ENCODE results near the gene CACNA1D. TPM values are rescaled to one million over a fixed set of nuclear protein-coding genes. Genes with fewer than 3 reads are reported as not detected.
A peak's percentile ranks its signal among the peaks of the same experiment; 100 is the strongest.

Gene CACNA1D
- total RNA-seq (0.17 and 0.77 TPM in 2 replicates), polyA plus RNA-seq (0.33 and 0.37 TPM in 2 replicates), polyA minus RNA-seq (ENCODE audit: low replicate concordance) (1.4 and 1.6 TPM in 2 replicates)
- polyA plus RNA-seq (2012), result 0.05 and 0.22 TPM in 2 replicates

GRCh38 chr3:53493963-53494791 lies at the start of gene CACNA1D:
CACNA1D (plus strand) TSS chr3:53494611; CDS start chr3:53495167, 556 bp downstream.
- H3K9me3 ChIP-seq (ENCODE audit: control insufficient read depth, insufficient read depth, low read depth, low read length), result no peaks in the 10 kb centered on the region
- no peak within 1 kb of the TSS for H2AFZ ChIP-seq (ENCODE audit: low read length)
- DNase-seq (ENCODE audit: low read depth in 2 of 2), result peak in 1 of 2 donors; percentile 11
- H3K4me2 ChIP-seq (ENCODE audit: extremely low read depth, insufficient read depth, low read length), result peak within 1 kb of the TSS; percentile 71
- no peak within 1 kb of the TSS for H3K27ac ChIP-seq (ENCODE audit: insufficient read depth, low read length)
- no peaks in the 10 kb centered on the region for H3K36me3 ChIP-seq (ENCODE audit: control insufficient read depth, insufficient read depth, low read length)
- peaks cover 33% of the 10 kb centered on the region for H3K27me3 ChIP-seq (ENCODE audit: control insufficient read depth, insufficient read depth, low read length)
- H3K4me1 ChIP-seq (ENCODE audit: control insufficient read depth, extremely low read depth, insufficient read depth, low read length), result no peaks in the 10 kb centered on the region
- H4K20me1 ChIP-seq (ENCODE audit: control insufficient read depth, extremely low read depth, insufficient read depth, low read length), result no peaks in the 10 kb centered on the region
- peak within 1 kb of the TSS; percentile 18 to 45 (median 34) for H3K4me3 ChIP-seq (replicated peaks in 1 of 4; ENCODE audit: control extremely low read depth in 1 of 4, insufficient read depth in 1 of 4, low read depth in 3 of 4, low read length in 4 of 4)
- H3K9ac ChIP-seq (ENCODE audit: insufficient read depth, low read length), result no peak within 1 kb of the TSS
- H3K79me2 ChIP-seq (ENCODE audit: control insufficient read depth, insufficient read depth, low read length), result no peaks in the 10 kb centered on the region
- peak; percentile 47 for TF ChIP-seq EZH2 (IDR thresholded peaks at IDR 0.05; ENCODE audit: low read length, missing control alignments)
- no peak for TF ChIP-seq CTCF (conservative IDR thresholded peaks at IDR 0.05 in 1 of 2, IDR thresholded peaks at IDR 0.05 in 1 of 2; ENCODE audit: low read depth in 1 of 2, low read length in 2 of 2)

DNA sequence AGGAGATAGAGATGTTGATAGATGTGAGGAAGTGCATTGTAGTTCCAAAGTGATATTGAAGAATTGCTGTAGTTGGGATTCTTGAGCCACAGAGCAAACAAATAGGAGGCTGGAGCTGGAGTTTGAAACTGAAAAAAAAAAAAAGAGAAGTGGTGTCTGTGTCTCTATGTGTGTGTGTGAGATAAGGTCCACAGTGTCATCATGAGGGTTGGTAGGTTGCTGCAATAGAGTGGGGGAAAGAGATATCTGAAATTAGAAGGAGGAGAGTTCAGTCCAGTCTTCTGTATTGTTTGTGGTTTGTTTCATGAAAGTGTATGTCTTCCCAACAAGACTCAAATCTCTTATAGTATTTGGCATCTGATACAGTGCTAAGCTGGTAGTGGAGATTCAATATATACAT lies 37.3 kb upstream of the CACNA1D start:
- Histone ChIP-seq H3K9me3 (ENCODE audit: control insufficient read depth, insufficient read depth, low read depth, low read length) (no peaks in the 10 kb centered on the region), H3K4me2 (ENCODE audit: extremely low read depth, insufficient read depth, low read length) (no peak overlapping the region), H3K4me3 (replicated peaks in 1 of 4; ENCODE audit: control extremely low read depth in 1 of 4, insufficient read depth in 1 of 4, low read depth in 3 of 4, low read length in 4 of 4) (no peak overlapping the region), H4K20me1 (ENCODE audit: control insufficient read depth, extremely low read depth, insufficient read depth, low read length) (no peaks in the 10 kb centered on the region), H3K27me3 (ENCODE audit: control insufficient read depth, insufficient read depth, low read length) (no peaks in the 10 kb centered on the region), H2AFZ (ENCODE audit: low read length) (no peak overlapping the region), H3K27ac (ENCODE audit: insufficient read depth, low read length) (no peak overlapping the region), H3K9ac (ENCODE audit: insufficient read depth, low read length) (no peak overlapping the region), H3K79me2 (ENCODE audit: control insufficient read depth, insufficient read depth, low read length) (no peaks in the 10 kb centered on the region), H3K36me3 (ENCODE audit: control insufficient read depth, insufficient read depth, low read length) (no peaks in the 10 kb centered on the region), H3K4me1 (ENCODE audit: control insufficient read depth, extremely low read depth, insufficient read depth, low read length) (no peaks in the 10 kb centered on the region)
- DNase-seq (ENCODE audit: low read depth in 2 of 2), result no peak
- TF ChIP-seq CTCF (conservative IDR thresholded peaks at IDR 0.05 in 1 of 2, IDR thresholded peaks at IDR 0.05 in 1 of 2; ENCODE audit: low read depth in 1 of 2, low read length in 2 of 2) (no peak), EZH2 (IDR thresholded peaks at IDR 0.05; ENCODE audit: low read length, missing control alignments) (no peak)

DNA sequence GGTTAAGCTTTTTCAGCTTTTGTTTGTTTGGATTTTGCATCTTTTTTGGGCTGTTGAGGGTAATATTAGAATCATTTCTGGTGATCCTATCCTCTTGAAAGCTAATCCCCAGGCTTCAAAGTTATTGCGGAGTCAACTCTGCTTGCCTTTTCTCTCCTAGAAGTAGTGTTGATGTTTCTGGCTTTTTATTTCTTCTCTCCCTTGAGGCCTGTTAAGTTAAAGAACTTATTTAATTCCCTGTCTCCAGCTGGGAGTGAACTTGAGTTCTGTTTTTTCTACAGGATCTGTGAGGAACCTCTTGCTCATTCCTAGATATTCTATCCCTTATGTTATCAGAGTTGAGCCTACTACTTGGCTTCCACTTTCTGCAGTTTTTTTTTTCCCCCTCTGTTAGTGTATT lies 34.1 kb upstream of the CACNA1D start:
- Histone ChIP-seq H2AFZ (ENCODE audit: low read length) (no peak overlapping the region), H4K20me1 (ENCODE audit: control insufficient read depth, extremely low read depth, insufficient read depth, low read length) (no peaks in the 10 kb centered on the region)

More for the DNA sequence above, 34.1 kb upstream of the CACNA1D start:
- H3K9ac ChIP-seq (ENCODE audit: insufficient read depth, low read length), result no peak overlapping the region
- no peaks in the 10 kb centered on the region for H3K79me2 ChIP-seq (ENCODE audit: control insufficient read depth, insufficient read depth, low read length)
- H3K27me3 ChIP-seq (ENCODE audit: control insufficient read depth, insufficient read depth, low read length), result no peaks in the 10 kb centered on the region
- H3K9me3 ChIP-seq (ENCODE audit: control insufficient read depth, insufficient read depth, low read depth, low read length), result no peaks in the 10 kb centered on the region
- no peaks in the 10 kb centered on the region for H3K4me1 ChIP-seq (ENCODE audit: control insufficient read depth, extremely low read depth, insufficient read depth, low read length)
- no peak for TF ChIP-seq EZH2 (IDR thresholded peaks at IDR 0.05; ENCODE audit: low read length, missing control alignments)
- TF ChIP-seq CTCF (conservative IDR thresholded peaks at IDR 0.05 in 1 of 2, IDR thresholded peaks at IDR 0.05 in 1 of 2; ENCODE audit: low read depth in 1 of 2, low read length in 2 of 2), result no peak
- H3K36me3 ChIP-seq (ENCODE audit: control insufficient read depth, insufficient read depth, low read length), result no peaks in the 10 kb centered on the region
- H3K4me3 ChIP-seq (replicated peaks in 1 of 4; ENCODE audit: control extremely low read depth in 1 of 4, insufficient read depth in 1 of 4, low read depth in 3 of 4, low read length in 4 of 4), result no peak overlapping the region
- no peak overlapping the region for H3K27ac ChIP-seq (ENCODE audit: insufficient read depth, low read length)
- no peak for DNase-seq (ENCODE audit: low read depth in 2 of 2)
- H3K4me2 ChIP-seq (ENCODE audit: extremely low read depth, insufficient read depth, low read length), result no peak overlapping the region
